SK-N-MC (cell line): ENCODE measurements around the gene CES4A.

ENCODE experiments used
- EZH2 ChIP-seq: fragments of 200-600 bp; sonication (generic); IDR thresholded peaks from one replicate; pipeline ENCODE4 v1.6.1; 2017; ENCODE audit warnings: antibody characterized with exemption
- POLR2AphosphoS5 ChIP-seq: IDR thresholded peaks from 2 replicates; pipeline ENCODE4 v1.6.1; 2012; ENCODE audit warnings: mild to moderate bottlenecking, low read depth, low read length, borderline replicate concordance

DNA sequence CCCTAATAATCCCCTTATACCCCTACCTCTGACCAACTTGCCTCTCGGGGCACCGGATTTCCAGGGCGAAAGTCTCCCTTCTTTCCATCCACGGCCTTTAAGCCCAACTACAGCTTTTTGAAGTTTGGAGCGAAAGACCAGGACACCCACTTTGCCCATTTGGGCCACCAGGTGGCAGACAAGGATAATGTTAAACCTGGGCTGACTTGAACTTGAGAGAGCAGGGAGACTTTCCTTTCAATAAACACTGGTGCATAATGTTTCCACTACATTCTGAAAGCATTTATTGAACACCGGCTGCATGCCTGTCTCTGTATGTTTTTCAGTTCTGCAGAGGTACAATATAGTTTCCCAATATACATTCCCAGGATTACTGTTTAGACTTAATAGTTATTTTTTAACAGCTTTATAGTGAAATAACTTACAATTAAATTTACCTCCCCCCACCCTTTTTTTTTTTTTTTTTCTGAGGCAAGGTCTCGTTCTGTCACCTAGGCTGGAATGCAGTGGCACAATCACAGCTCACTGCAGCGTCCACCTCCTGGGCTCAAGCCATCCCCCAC, 34.2 kb upstream of the CES4A start:
- TF ChIP-seq POLR2AphosphoS5 (no peak), EZH2 (no peak)
